HEK293T (cell line): Measurements from ENCODE around the gene TECR.

Experiments
- BHLHE40 ChIP-seq: fragments of 450-650 bp; IDR thresholded peaks from 2 replicates; pipeline ENCODE4 v1.6.1; 2016; ENCODE audit warnings: mild to moderate bottlenecking, moderate library complexity, borderline replicate concordance
- CTBP1 ChIP-seq: fragments of 450-650 bp; IDR thresholded peaks from 2 replicates; pipeline ENCODE4 v1.6.1; 2016; ENCODE audit warnings: borderline replicate concordance
- FOXK2 ChIP-seq: fragments of 450-650 bp; IDR thresholded peaks from 2 replicates; pipeline ENCODE4 v1.6.1; 2016; ENCODE audit warnings: mild to moderate bottlenecking
- FOXM1 ChIP-seq: fragments of 450-650 bp; IDR thresholded peaks from 2 replicates; pipeline ENCODE4 v1.6.1; 2017; ENCODE audit warnings: mild to moderate bottlenecking, borderline replicate concordance
- HDGF ChIP-seq: fragments of 450-650 bp; IDR thresholded peaks from 2 replicates; pipeline ENCODE4 v1.6.1; 2017; ENCODE audit warnings: antibody characterized with exemption, borderline replicate concordance
- L3MBTL2 ChIP-seq: fragments of 450-650 bp; conservative IDR thresholded peaks from 2 replicates; pipeline ENCODE4 v1.6.1; 2016; ENCODE audit warnings: mild to moderate bottlenecking
- LEF1 ChIP-seq: fragments of 450-650 bp; IDR thresholded peaks from 2 replicates; pipeline ENCODE4 v1.6.1; 2017; ENCODE audit warnings: mild to moderate bottlenecking, borderline replicate concordance
- PKNOX1 ChIP-seq: fragments of 450-650 bp; IDR thresholded peaks from 2 replicates; pipeline ENCODE4 v1.6.1; 2016
- SP1 ChIP-seq: fragments of 450-650 bp; IDR thresholded peaks from 2 replicates; pipeline ENCODE4 v1.6.1; 2017
- TARDBP ChIP-seq: fragments of 450-650 bp; IDR thresholded peaks from 2 replicates; pipeline ENCODE4 v1.6.1; 2016

GRCh38 chr19:14565765-14566711, 36.6 kb downstream of the TECR start:
- TF ChIP-seq FOXM1 (no peak), LEF1 (no peak), BHLHE40 (no peak), SP1 (no peak), FOXK2 (no peak), HDGF (no peak), L3MBTL2 (no peak), PKNOX1 (no peak), CTBP1 (no peak), TARDBP (no peak)
